ENCODE measurements around the gene IRF9. TPM values are rescaled to one million over a fixed set of nuclear protein-coding genes. Genes with fewer than 3 reads are reported as not detected.

Gene IRF9
- total RNA-seq, 2 experiments from 2014 or later: 285 to 286 TPM

DNA sequence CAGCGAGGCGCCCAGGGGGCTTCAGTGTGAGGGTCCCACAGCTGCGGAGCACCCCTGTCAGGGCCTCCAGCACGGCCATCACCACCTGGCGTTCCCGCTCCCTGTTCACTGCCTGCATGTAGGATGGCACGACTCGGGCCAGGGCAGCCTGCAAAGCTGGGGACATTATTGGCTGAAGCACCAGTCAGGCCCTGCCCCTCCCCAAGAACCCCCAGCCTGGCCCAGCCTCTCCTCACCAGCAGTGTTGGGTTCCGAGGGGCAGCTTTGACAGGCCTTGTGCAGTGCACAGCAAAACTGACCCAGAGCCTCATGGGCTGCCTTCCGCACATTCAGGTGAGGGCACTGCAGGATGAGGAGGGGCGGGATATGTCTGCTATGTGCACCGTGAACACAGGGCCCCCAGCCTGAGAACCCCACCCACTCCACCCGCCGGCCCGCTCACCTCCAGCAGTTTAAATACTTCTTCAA lies 22.0 kb downstream of the IRF9 start:
- POLR2A ChIA-PET: no interaction called here
- DNase-seq: no peak
- H3K27ac Mint-ChIP-seq: no peak overlapping the region

DNA sequence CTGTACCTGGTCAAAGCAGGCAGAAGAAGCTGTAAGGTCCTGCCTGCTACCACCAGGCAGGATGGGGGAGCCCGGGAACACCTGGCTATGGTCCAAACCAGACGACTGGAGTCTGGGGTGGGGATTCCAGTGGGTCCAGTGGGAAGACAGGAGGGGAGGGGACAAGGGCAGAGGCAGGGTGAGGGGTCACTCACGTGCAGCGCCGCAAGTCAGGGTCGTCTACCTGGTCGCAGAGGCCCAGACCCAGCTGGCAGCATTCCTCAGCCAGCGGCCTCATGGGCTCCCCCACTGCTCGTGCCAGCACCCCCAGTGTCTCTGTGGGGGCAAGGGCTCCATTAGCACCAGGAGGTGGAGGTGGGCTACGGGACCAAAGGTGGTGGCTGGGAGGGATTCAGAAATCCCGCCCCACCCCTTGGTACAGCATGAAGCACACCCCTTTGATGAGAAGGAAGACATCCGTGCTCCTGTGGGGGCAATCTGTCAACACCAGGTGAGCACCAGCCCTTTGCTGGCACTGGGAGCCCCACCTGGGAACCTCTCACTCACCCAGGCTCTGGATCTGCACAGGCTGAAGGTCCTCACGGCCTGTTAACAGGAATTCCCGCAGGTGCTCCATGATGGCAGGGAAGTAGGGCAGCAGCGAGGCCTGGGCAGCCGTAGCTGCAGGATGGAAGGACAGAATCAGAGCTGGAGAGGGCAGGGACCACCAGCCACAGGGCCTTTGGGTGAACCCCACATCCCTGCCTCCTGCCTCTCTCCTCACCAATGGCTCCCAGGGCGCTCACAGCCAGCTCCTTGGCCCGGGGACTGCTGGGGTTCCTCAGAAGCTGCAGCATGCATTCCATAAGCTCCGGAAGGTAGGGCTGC lies 23.3 kb downstream of the IRF9 start:
- Mint-ChIP-seq H3K36me3 (ENCODE audit: low read depth) (peaks cover 39% of the 10 kb centered on the region), H3K27ac (no peak overlapping the region), H3K9me3 (no peaks in the 10 kb centered on the region), H3K4me1 (peaks cover 29% of the 10 kb centered on the region), H3K27me3 (no peaks in the 10 kb centered on the region), H3K4me3 (no peak overlapping the region)
- no peak for DNase-seq
- ChIA-PET POLR2A (no interaction called here), CTCF (interaction anchor here (0.9 to 6.5 kb wide), 3 partner anchors 9 to 23 kb away, joined by 4 to 44 read pairs (median 11); partner anchors contain the start of gene IRF9)

More for the DNA sequence above, 22.0 kb downstream of the IRF9 start:
- Mint-ChIP-seq H3K27me3 (no peaks in the 10 kb centered on the region), H3K4me3 (no peak overlapping the region), H3K4me1 (peaks cover 19% of the 10 kb centered on the region), H3K9me3 (no peaks in the 10 kb centered on the region), H3K36me3 (ENCODE audit: low read depth) (peaks cover 41% of the 10 kb centered on the region)
- CTCF ChIA-PET: interaction anchor here (0.7 to 6.5 kb wide), 4 partner anchors 22 to 198 kb away, joined by 3 to 44 read pairs (median 22); partner anchors contain the start of genes IRF9 and MDP1

DNA sequence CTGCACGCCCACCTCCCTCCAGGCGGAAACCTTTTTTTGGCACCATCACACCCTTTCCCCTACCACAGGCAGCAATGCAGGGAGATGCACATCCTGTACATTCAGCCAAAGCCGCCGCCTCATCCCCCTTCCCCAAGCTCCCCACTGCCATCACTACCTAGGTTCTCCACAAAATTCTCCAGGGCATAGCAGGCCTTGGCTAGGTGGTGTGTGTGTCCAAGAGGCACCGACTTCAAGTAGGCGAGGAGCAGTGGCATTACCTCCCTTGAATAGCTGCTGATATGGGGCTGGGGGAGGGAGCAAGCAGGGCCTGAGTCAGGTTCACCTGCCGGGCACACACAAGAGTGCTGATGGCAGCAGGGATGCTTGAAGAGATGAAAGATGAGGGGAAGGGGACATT lies 24.0 kb downstream of the IRF9 start:
- H3K4me3 Mint-ChIP-seq: no peak overlapping the region
- H3K36me3 Mint-ChIP-seq (ENCODE audit: low read depth): peaks cover 36% of the 10 kb centered on the region
- POLR2A ChIA-PET: no interaction called here
- no peak overlapping the region for H3K27ac Mint-ChIP-seq
- peaks cover 33% of the 10 kb centered on the region for H3K4me1 Mint-ChIP-seq
- DNase-seq: no peak
- no peaks in the 10 kb centered on the region for H3K9me3 Mint-ChIP-seq
- H3K27me3 Mint-ChIP-seq: no peaks in the 10 kb centered on the region
- CTCF ChIA-PET: interaction anchor here (0.9 to 6.5 kb wide), 6 partner anchors 9 to 76 kb away, joined by 3 to 44 read pairs (median 4); partner anchors contain the start of gene IRF9

DNA sequence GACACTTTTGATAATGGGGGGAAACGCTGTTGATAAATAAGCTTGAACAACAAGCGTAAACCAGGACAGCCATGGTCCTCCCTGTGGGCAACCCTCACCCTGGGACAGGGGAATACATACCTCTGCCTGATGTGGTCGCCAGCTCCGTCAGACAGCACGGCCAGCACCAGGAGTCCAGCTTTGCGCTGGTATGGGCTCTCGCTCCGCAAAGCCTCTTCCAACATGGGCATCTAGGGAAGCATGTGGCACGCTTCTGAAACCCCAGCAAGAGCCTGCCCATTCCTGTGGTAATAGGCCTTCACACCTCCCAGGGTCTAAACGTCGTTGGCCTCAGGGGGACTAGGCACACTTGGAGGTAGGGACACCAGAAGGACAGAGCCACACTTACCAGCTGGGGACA lies 24.7 kb downstream of the IRF9 start:
- Mint-ChIP-seq H3K27me3 (no peaks in the 10 kb centered on the region), H3K36me3 (ENCODE audit: low read depth) (peaks cover 39% of the 10 kb centered on the region), H3K4me1 (peaks cover 37% of the 10 kb centered on the region), H3K9me3 (no peaks in the 10 kb centered on the region), H3K4me3 (no peak overlapping the region), H3K27ac (no peak overlapping the region)
- ChIA-PET CTCF (interaction anchor here (0.7 to 6.5 kb wide), 7 partner anchors 8 to 77 kb away, joined by 3 to 44 read pairs (median 4); partner anchors contain the start of gene IRF9), POLR2A (no interaction called here)
- DNase-seq: no peak

DNA sequence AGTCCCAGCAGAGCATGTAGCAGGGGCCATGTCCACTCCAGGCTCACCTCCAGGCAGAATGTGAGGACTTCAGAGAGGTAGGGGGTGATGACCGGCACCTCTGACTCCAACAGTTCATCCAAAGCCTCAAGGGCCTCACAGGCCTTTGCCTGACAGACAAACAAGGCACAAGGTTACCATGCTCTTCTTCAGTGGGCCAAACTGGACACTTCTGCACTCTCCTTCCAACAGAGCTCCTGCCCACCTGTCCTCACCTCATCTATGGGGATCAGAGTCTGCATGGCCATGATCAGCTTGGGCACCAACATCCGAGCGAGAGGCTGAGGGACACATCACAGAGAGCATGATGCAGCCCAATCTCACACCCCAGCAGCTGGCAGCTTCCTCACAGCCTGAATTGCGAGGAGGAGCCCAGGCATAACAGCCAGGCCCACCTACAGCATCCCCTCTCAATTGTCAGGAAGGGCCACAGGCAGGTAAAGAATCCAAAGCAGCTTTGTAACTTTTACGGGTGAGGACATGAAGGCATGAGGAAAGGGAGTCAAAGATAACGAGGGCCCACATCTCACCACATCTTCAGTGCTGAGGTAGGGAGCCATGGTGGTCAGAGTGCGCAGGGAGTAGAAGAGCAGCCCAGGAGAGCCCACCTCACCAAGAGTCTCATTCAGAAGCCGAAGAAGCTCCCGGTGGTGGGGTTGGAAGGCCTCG lies 25.9 kb downstream of the IRF9 start:
- Mint-ChIP-seq H3K36me3 (ENCODE audit: low read depth) (peaks cover 41% of the 10 kb centered on the region), H3K4me3 (peak overlapping the region; percentile 89), H3K4me1 (peaks cover 44% of the 10 kb centered on the region), H3K9me3 (no peaks in the 10 kb centered on the region), H3K27ac (peak overlapping the region; percentile 93), H3K27me3 (no peaks in the 10 kb centered on the region)
- POLR2A ChIA-PET: interaction anchor here (0.7 to 0.9 kb wide), 2 partner anchors 9 to 92 kb away, joined by 3 read pairs; partner anchors contain the start of gene TM9SF1
- DNase-seq: no peak
- CTCF ChIA-PET: interaction anchor here (1.2 to 6.5 kb wide), 6 partner anchors 10 to 55 kb away, joined by 3 to 44 read pairs (median 8); partner anchors contain the start of genes IRF9 and TINF2

DNA sequence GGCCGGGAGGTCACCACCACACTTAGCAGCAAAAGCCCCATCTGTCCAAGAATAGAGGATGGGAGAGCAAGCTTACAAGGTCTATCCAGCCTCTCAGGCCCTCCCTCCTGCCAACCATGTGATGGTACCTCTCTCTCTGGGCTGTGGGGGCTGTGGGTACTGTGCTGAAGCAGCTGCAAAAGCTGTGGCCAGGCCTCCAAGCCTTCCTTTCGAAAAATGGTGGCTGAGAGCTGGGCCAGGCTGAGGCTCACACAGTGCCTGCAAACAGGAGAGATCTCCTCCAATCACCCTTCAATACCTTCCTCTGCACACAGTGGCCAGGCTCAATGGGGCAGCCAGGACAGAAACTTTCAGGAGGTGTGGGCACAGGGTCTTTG lies 26.5 kb downstream of the IRF9 start:
- ChIA-PET POLR2A (no interaction called here), CTCF (interaction anchor here (1.2 to 6.5 kb wide), 7 partner anchors 14 to 109 kb away, joined by 3 to 44 read pairs (median 6); partner anchors contain the start of genes DCAF11, IRF9, NRL and TINF2)
- Mint-ChIP-seq H3K27me3 (no peaks in the 10 kb centered on the region), H3K9me3 (no peaks in the 10 kb centered on the region), H3K36me3 (ENCODE audit: low read depth) (peaks cover 42% of the 10 kb centered on the region), H3K27ac (peak overlapping the region; percentile 93), H3K4me1 (peaks cover 49% of the 10 kb centered on the region), H3K4me3 (peak overlapping the region; percentile 89)
- DNase-seq: no peak

DNA sequence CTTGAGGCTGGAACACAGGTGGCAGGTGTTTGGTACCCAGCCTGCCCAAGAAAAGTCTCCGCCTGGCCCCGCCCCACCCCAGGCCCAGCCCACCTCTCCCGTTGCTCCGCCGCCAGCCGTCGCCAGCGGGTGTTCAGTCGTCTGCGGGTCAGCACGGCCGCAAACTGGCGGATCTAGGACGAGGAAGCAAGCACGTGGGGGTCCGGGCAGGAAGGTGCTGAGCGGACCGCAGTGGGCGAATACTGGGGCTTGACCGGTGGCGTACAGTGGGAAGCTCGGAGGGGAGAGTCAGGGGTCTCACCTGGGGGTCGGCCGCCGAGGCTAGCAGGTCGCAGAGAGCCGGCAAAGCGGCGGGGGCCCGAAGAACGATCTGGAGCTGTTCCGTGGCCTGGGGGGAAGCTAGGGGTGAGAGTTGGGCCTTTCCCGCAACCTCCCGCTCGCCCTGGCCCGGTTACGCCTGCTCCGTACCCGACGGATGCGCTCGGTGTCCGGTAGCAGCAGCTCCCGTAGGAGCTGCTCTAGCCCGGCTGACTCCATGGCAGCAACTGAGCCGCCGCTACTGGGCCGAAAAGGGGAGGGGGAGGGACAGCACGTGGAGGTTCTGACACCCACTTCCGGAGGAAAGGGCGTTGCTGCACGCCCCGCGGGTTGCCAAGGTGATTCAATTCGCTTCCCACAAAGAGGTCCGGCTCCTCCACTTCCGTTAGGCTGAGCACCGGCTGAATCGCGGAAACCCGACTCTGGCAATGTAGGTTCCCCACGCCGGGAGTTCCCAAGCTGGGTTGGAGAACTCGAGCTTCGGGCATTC lies 27.4 kb downstream of the IRF9 start, which contains the start of gene IPO4:
IPO4 (minus strand) TSS at position 566 of the 808 bp plus-strand sequence; CDS start at position 537, 29 bp downstream.
- peaks cover 56% of the 10 kb centered on the region for H3K4me1 Mint-ChIP-seq
- peak within 1 kb of the TSS; percentile 89 for H3K4me3 Mint-ChIP-seq
- ChIA-PET POLR2A (interaction anchor here (0.7 to 1.0 kb wide), 2 partner anchors 27 to 47 kb away, joined by 4 read pairs; partner anchors contain the start of genes EMC9 and MDP1), CTCF (interaction anchor here (0.6 to 6.5 kb wide), 10 partner anchors 13 to 108 kb away, joined by 3 to 44 read pairs (median 6); partner anchors contain the start of genes DCAF11, IRF9 and NRL)
- peaks cover 41% of the 10 kb centered on the region for H3K36me3 Mint-ChIP-seq (ENCODE audit: low read depth)
- no peaks in the 10 kb centered on the region for H3K9me3 Mint-ChIP-seq
- H3K27me3 Mint-ChIP-seq: no peaks in the 10 kb centered on the region
- DNase-seq: peak; percentile 97
- H3K27ac Mint-ChIP-seq: peak within 1 kb of the TSS; percentile 93

DNA sequence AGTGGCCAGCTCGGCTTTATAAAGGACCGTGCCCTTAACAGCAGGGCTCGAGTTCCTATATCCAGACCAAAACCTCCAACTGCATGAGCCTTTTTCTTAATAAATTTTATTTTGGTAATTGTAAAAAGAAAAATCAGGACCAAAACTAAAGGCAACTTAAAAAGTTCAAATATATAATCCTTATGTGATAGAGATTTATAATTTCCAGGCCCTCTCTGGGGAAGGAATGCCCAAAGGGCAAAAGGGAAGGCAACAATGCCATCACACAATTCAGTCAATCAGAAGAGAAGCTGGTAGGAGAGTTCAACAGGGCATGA lies 28.0 kb downstream of the IRF9 start:
- CTCF ChIA-PET: interaction anchor here (0.6 to 6.5 kb wide), 8 partner anchors 13 to 108 kb away, joined by 3 to 44 read pairs (median 6); partner anchors contain the start of genes DCAF11, IRF9 and NRL
- Mint-ChIP-seq H3K4me1 (peaks cover 58% of the 10 kb centered on the region), H3K9me3 (no peaks in the 10 kb centered on the region), H3K27me3 (no peaks in the 10 kb centered on the region), H3K27ac (peak overlapping the region; percentile 93), H3K36me3 (ENCODE audit: low read depth) (peaks cover 41% of the 10 kb centered on the region), H3K4me3 (peak overlapping the region; percentile 89)
- no peak for DNase-seq
- POLR2A ChIA-PET: interaction anchor here (1.0 kb wide), 1 partner anchor 48 kb away, joined by 4 read pairs; the partner anchor contains the start of gene EMC9

DNA sequence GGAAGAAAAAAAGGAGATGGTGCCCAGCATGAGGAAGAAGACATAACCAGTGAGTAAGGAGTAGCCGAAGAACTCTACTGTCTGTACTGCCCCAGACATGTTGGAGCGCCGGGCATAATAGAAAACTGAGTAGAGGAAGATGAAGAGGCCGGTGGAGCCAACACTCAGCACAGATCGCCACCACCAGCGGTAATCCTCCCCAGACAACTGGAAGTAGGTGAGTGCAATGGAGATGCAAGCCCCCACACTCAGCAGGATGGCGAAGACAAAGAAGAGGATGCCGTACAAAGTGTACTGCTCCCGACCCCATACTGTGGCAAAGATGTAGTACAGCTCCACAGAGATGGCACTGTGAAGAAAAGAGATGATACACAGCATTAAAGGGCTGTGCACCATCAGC lies 28.4 kb downstream of the IRF9 start:
- Mint-ChIP-seq H3K27me3 (no peaks in the 10 kb centered on the region), H3K4me1 (peaks cover 62% of the 10 kb centered on the region), H3K27ac (peak overlapping the region; percentile 93), H3K36me3 (ENCODE audit: low read depth) (peaks cover 44% of the 10 kb centered on the region), H3K4me3 (no peak overlapping the region), H3K9me3 (no peaks in the 10 kb centered on the region)
- no peak for DNase-seq
- CTCF ChIA-PET: interaction anchor here (1.8 to 6.5 kb wide), 4 partner anchors 16 to 107 kb away, joined by 6 to 44 read pairs (median 6); partner anchors contain the start of genes DCAF11, IRF9 and NRL
- POLR2A ChIA-PET: no interaction called here

DNA sequence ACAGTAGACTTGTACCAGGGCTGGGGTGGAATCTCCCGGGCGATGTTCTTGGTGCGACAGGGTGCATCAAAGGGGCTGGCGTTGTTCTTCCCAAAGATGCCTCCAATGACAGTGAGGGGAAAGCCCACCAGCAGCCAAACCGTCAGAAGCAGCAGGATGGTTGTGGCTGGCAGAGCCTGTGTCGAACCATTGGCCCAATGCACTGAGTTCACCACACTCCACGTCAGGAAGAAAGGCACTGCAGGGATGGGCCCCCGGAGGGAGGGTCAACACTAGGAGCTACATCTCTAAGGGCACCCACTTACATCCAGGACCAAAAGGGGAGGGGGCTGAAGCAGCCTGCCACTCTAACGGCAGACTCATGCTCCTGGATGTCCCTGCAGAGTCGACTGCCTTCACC lies 29.4 kb downstream of the IRF9 start:
- no peak for DNase-seq
- peaks cover 69% of the 10 kb centered on the region for H3K4me1 Mint-ChIP-seq
- ChIA-PET CTCF (no interaction called here), POLR2A (no interaction called here)
- H3K27ac Mint-ChIP-seq: no peak overlapping the region
- peaks cover 40% of the 10 kb centered on the region for H3K36me3 Mint-ChIP-seq (ENCODE audit: low read depth)
- H3K9me3 Mint-ChIP-seq: no peaks in the 10 kb centered on the region
- no peak overlapping the region for H3K4me3 Mint-ChIP-seq
- no peaks in the 10 kb centered on the region for H3K27me3 Mint-ChIP-seq

DNA sequence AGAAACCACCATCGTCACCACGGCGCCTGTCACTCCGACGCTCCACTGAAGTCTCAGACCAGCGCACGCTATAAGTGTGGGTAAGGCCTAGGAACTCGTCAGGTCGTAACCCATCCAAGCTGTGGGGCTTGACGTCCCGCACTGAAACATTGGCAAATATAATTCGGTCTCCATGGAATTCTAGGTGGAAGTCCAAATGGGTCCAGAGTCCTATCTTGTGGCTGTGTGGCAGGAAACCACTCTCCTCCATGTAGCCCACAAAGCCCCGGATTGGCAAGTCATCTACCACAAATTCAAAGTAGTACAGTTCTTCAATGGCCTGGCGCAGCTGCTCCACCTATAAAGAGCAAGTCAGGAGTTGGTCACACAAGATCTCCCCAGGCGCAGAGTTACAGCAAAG lies 31.9 kb downstream of the IRF9 start:
- peak overlapping the region; percentile 69 for H3K27ac Mint-ChIP-seq
- DNase-seq: no peak
- no peaks in the 10 kb centered on the region for H3K27me3 Mint-ChIP-seq
- H3K4me3 Mint-ChIP-seq: no peak overlapping the region
- peaks cover 69% of the 10 kb centered on the region for H3K4me1 Mint-ChIP-seq
- peaks cover 45% of the 10 kb centered on the region for H3K36me3 Mint-ChIP-seq (ENCODE audit: low read depth)
- ChIA-PET POLR2A (no interaction called here), CTCF (interaction anchor here (0.6 to 1.5 kb wide), 2 partner anchors 20 to 69 kb away, joined by 3 to 5 read pairs; partner anchors contain the start of gene CHMP4A)
- H3K9me3 Mint-ChIP-seq: no peaks in the 10 kb centered on the region

Measured in activated CD4-positive, alpha-beta T cell treated with anti-CD3 and anti-CD28 coated beads, Interleukin-2, amount 10 ng/mL, durations not matched to agents 7 days and 5 days (primary cell).